ENCODE results near the gene ATXN7L2.

Gene ATXN7L2

GRCh38 chr1:109476825-109477224, 6.9 kb upstream of the ATXN7L2 start:
- no peak for DNase-seq (ENCODE audit: low read depth, low spot score)

DNA sequence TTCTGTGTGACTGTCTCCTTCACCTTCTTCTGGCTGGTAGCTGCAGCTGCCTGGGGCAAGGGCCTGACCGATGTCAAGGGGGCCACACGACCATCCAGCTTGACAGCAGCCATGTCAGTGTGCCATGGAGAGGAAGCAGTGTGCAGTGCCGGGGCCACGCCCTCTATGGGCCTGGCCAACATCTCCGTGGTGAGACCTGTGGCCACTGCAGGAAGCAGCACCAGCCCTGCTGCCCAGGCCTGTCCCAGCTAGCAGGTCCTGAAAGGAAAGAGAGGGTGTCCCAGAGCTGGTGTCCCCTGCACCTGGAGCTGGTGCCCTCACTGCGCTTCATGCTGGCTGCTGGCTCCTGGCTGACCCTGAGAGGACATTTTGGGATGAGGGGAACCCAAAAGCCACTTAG, 5.9 kb upstream of the ATXN7L2 start:
- no peak for DNase-seq (ENCODE audit: low read depth, low spot score)

GRCh38 chr1:109478806-109479205, 4.9 kb upstream of the ATXN7L2 start:
- no peak for DNase-seq (ENCODE audit: low read depth, low spot score)

- no peak for DNase-seq (ENCODE audit: low read depth, low spot score)
Observed at GRCh38 chr1:109479311-109479710, 4.4 kb upstream of the ATXN7L2 start.

DNA sequence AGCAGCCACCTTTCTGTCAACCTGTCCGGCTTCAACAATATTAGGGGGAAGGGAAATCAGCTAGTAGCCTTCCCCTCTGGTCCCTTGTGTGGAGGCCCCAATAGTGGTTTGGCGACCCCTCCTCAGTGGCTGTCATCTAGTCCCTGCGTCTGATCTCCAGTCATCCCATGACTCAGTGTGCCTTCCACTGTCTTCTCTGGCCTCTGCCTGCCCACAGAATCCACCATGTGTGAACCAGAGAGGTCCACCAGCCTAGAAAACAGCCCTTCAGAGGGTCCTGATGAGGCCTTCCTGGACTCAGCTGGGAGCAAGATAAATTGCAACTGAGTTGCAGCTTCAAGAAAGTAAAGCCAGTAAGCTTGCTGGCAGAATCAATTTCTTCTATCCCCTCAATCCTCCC, 3.8 kb upstream of the ATXN7L2 start:
- no peak for DNase-seq (ENCODE audit: low read depth, low spot score)

DNA sequence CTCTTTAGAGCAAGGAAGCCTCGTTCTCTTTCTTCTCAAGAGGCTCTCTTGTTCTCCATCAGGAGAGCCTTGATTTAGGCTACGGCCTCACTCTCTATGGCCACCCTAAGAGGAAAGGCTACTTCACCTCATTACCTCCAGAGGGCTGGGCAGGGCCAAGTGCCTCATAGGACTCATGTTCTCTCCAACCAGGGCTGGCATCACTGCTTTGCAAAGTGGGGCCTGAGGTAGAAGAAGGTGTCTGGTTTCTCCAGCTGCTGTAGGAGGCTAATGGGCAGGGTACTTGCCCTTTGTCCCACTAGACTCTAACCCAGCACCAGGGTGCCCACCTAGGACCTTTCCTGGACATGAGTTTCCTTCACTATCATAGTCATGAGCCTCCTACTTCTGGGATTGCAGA, 2.1 kb upstream of the ATXN7L2 start:
- no peak for DNase-seq (ENCODE audit: low read depth, low spot score)

DNA sequence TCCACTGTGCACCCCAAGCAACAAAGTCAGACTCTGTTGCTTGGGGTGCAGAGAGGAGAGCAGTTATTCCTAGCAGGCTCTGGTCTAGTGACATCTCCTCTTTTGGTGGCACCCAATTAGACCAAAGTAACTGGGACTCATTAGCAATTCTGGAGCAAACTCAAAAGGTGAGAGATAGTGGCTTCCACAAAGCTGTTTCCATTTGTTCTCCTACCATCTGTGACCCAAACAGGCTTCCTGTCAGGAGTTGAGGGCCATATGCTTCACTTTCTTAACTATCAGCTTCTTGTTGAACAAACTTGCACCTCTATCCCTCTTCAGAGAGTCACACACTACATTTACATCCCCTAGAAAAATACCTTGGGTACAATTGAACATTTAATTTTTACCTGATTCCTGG, 1.5 kb upstream of the ATXN7L2 start:
- DNase-seq (ENCODE audit: low read depth, low spot score): no peak

GRCh38 chr1:109482791-109483671, 674 bp upstream of the ATXN7L2 start:
- DNase-seq (ENCODE audit: low read depth, low spot score): no peak

DNA sequence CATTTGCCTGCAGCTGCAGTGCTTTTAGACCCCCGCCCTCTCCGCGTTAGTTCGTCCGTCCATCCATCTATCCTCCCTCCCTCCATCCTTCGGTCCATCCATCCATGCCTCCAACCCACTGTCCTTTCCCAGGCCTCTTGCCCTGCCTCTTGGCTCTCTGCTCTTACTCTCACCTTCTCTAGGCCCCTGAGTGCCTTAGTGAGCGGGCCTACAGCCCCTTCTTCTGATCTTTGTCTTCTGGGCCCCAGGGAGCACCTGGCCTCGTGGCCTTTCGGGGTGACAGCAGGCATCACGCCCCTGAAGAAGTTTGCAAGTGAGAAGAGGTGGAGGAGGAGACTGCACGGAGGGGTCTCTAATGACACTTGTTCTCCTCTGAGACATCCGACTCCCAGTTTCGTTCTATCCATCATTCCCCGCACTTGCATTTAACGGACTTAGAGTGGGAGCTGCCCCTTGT, 842 bp downstream of the ATXN7L2 start:
- DNase-seq (ENCODE audit: low read depth, low spot score): no peak

DNA sequence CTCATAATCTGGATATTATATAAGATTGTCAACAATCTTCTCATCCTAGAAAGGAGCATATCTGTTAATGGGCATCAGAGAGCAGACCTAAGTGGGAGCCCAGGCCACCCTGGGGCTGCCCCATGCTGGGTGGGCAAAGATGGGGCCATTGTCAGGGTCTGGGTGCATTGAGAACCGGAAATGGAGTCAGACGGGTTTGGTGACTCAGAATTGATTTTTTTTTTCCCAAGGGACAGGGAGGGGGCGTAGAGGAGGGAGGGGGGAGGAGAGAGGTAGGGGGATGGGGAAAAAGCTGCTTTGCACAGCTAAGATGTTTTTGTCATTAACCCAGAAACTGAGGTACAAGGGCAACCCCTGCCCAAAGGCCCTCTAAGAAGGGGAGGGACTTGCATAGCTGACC, 1.3 kb downstream of the ATXN7L2 start:
- no peak for DNase-seq (ENCODE audit: low read depth, low spot score)

- no peak for DNase-seq (ENCODE audit: low read depth, low spot score)
Observed at GRCh38 chr1:109487261-109487660, 3.6 kb downstream of the ATXN7L2 start.

GRCh38 chr1:109488201-109488600, 4.5 kb downstream of the ATXN7L2 start:
- DNase-seq (ENCODE audit: low read depth, low spot score): no peak

GRCh38 chr1:109488696-109489095, 5.0 kb downstream of the ATXN7L2 start:
- DNase-seq (ENCODE audit: low read depth, low spot score): no peak

GRCh38 chr1:109490029-109490933, 6.6 kb downstream of the ATXN7L2 start:
- DNase-seq (ENCODE audit: low read depth, low spot score): no peak

DNA sequence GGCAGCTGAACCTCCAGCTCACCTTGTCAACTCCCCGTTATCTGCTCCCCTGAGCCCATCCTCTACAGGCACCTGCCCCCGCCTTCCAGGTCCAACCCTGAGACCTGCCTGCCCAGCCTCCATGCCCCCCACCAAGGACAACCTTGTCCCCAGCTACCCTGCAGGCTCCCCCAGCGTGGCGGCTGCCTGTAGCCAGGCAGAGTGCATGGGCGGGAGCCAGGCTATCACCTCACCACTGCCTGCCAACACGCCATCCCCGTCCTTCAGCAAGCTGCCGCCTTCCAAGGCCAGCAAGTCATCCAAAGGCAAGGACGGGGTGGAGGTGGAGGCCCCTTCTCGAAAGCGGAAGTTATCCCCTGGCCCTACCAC, 7.2 kb downstream of the ATXN7L2 start:
- no peak for DNase-seq (ENCODE audit: low read depth, low spot score)

DNA sequence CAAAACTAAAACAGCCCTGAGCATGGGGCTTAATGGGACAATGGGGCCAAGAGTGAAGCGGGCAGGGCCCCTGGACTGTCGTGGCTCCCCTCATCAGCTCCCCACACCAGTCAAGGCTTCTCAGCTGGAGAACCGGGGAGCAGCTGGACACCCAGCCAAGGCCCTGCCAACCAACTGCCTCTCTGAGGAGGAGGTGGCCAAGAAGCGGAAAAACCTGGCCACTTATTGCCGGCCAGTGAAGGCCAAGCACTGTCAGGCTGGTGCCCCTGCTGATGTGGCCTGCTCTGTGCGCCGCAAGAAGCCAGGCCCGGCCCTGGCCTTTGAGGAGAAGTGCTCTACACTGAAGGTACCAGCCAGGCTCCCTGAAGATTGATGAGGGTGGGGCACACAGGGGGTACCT, 7.7 kb downstream of the ATXN7L2 start:
- no peak for DNase-seq (ENCODE audit: low read depth, low spot score)

- no peak for DNase-seq (ENCODE audit: low read depth, low spot score)
Observed at GRCh38 chr1:109492779-109493178, 9.1 kb downstream of the ATXN7L2 start.

GRCh38 chr1:109493227-109493626, 9.5 kb downstream of the ATXN7L2 start:
- DNase-seq (ENCODE audit: low read depth, low spot score): no peak

DNA sequence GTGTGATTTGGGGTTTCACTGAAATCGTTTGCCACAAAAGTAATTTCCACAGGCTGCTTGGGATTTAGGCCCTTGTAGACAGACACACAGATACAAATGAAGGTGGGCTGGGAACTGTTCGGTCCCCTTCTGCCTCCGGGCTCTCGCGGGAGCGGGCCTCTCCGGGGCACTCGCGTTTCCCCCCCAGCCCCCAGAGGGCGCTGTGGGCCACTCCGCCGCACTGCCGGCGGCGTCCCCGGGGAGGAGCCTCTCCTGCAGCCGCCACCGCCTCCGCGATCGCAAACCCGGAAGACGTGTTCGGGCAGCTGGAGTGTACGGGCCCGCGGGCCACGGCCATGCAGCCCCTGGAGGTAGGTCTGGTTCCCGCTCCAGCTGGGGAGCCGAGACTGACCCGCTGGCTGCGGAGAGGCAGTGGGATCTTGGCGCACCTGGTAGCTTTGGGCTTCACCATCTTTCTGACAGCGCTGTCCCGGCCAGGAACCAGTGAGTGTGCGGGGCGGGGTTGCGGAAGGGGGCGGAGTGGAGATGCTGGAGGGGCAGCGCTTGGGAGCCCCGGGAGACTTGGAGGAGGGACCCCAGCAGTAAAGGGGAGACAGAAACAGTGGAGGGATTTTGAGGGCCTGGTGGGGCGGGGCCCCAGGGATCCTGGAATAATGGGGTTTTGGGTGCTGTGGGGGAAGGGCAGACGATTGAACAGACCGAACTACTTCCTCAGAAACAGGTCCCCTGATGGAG, 10.3 kb downstream of the ATXN7L2 start, which contains the start of gene CYB561D1:
Gene CYB561D1 (plus strand): TSS at position 290 of the 735 bp plus-strand sequence. CDS start 46 bp downstream, at position 336.
- no peak for DNase-seq (ENCODE audit: low read depth, low spot score)

GRCh38 chr1:109495738-109496137, 12.0 kb downstream of the ATXN7L2 start:
- no peak for DNase-seq (ENCODE audit: low read depth, low spot score)

DNA sequence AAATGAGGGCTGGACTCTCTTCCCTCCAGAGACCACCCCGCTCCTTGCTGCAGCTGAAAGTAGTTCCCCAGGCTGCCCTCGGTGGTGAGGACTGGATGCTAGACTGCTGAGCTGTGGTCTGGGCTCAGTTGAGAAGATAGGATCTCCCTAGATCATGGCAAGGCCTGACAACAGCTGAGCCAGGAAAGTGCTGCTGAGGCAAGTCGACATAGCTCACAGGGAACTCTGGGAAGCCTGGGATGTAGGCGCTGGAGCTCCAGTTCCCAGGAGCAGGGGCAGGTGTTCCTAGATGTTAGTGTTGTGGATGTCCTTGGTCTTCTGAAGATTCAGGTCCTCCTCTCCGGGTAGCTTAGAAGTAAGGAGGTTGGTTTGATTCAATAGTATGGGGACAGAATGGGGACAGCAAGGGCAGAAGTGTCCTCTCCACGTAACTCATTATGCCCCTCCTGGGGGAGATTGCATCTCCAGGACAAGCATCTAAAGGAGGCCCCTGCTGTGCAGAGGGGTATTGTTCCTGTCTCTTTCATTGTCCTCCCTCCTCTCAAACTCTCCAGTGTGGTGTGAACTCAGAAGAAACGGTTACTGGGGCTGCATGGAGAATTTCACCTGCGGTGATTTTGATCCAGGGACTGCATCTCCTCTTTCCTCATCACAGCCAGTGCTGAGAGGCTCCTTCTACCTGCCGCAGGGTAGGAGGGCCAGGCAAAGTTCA, 13.9 kb downstream of the ATXN7L2 start:
- DNase-seq (ENCODE audit: low read depth, low spot score): no peak

All from iPS DF 19.7 (cell line).